NCI-H2029 (cell line): ENCODE measurements around the gene TUNAR.

Experiments used
- DNase-seq: peaks from one replicate; lab custom pipeline; 2025; lab: John Stamatoyannopoulos, UW

Gene TUNAR

DNA sequence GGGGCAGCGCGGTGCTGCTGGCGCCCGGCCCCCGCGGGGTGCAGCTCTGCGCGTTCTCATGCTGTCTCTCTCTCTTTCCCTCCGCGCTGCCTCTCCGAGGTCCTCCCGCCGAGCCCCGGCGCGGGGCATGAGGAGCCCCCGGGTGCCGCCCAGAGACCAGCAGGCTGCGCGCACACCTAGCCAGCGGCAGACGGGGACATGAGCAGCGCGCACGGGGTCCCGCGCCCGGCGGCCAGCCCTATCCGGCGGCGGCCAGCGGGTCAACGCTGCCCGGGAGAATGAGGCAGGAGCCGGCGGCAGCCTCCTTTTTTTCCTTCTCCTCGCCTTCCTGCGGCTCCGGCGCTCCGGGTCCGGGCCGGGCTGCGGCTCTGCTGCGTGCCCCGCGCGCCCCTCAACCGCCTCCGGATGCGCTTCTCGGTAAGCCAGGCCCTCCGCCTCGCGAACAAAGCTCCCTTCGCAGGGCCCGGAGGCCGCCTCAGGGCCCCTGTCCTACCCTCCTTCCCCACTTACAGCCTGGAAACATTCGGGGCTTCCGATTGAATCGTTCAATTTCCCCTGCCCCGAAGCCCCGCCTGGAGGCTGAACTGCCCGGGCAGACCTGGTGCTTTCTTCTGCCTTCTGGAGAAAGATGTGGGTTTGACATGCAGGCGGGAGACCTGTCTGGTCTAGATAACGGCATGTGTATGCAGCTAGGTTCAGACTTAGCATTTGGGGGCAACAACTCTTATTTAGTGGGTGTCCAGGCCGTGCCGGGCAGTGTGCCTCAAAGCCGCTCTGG, at the start of gene TUNAR:
Gene TUNAR, plus strand, starts transcription at position 72 of the 778 bp plus-strand sequence.
- no peak for DNase-seq

- no peak for DNase-seq
Measured at GRCh38 chr14:95828649-95829265, 47.9 kb upstream of the TUNAR start.

GRCh38 chr14:95829321-95829720, 47.3 kb upstream of the TUNAR start:
- DNase-seq = no peak

DNA sequence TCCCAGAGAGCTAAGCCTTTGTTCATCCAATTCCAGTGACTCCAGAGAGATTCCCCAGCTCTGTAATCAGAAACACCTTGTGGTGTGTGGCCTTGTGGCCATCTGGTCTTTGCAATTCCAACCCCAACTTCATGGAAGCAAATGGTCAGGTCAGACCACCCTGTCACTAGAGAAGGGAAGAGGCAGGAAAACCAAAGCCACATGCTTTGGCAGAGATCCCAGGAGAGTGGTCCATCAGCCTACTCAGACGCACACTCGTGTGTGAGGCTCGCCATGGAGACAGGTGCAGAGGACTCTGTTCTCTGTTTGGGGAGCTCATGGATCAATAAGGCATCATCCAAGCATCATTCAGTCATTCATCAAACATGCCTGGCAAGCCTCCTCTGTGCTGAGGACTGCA, 46.2 kb upstream of the TUNAR start:
- DNase-seq = no peak

- DNase-seq = no peak
Measured at GRCh38 chr14:95831041-95831440, 45.6 kb upstream of the TUNAR start.

DNA sequence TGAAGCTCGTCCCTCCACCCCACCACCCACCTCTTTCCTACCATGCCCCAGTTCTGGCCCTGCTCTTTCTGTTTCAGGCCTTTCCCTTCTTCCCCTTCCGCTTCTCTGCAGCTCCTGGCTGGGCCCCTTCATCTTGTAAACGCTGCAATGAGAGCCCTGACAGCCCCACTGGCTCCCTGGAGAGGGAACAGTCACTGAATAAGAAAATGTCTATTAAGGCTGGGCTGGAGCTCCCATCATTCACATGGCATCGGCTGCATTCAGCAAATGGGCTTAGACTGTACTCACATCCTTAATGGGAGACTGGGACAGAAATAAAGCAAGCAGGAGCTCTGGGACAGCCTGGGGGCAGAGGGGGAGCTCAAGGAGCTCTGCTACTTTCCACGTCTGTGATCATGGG, 45.2 kb upstream of the TUNAR start:
- DNase-seq = no peak

DNA sequence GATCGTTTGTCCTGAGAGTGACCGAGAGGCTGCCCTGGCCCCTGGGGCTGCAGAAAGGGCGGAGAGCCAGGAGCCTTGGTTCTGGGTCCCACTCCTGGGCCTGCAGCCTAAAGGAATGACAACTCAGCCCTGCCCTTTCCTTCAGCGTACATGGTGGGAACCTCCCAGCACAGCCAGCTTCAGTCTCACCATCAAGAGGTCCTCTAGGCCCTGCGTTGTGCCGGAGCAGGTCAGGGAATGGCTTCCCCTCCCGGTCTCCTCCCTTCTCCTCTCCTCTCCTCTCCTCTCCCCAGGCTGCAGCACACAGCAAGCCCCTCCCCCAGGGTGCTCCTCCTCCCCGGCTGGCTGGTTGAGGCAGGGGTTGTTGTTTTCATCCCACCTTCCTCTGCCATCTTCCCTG, 44.6 kb upstream of the TUNAR start:
- no peak for DNase-seq

DNA sequence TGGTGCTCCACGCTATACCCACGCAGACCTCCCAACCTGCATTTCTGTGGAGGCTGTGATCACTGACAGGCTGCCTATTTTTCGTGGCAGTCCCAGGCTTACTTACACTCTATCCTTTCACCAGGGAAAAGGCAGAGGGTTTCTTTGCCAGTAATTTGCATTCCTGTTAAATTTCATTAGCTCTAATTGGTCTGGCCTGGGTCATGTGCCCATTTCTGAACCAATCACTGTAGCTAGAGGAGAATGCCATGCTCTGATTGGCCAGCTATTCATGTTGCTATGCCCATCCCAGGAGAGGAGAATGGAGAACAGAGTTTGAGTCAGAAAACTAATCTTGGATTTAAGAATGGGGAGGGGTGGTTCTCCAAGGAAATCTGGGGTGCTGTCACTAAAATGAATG, 43.2 kb upstream of the TUNAR start:
- no peak for DNase-seq

DNA sequence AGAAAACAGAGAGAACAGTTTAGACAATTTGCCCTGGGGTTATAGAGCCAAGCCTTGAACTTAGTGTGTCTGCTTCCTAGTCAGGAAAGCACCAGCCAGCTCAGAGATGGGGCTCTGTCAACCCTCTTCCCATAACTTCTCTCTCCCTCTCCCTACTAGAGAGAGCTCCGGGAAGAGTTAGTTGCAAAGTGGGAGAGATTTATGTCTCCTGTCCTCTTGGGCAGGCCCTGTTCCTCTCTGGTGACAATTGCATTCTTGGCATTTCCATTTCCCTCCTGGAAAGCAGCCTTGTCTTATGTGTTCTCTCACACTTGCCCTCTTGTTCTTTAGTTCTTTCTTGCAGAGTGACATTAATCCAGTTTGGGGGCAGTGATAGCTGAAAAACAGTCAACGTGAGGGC, 42.1 kb upstream of the TUNAR start:
- no peak for DNase-seq

DNA sequence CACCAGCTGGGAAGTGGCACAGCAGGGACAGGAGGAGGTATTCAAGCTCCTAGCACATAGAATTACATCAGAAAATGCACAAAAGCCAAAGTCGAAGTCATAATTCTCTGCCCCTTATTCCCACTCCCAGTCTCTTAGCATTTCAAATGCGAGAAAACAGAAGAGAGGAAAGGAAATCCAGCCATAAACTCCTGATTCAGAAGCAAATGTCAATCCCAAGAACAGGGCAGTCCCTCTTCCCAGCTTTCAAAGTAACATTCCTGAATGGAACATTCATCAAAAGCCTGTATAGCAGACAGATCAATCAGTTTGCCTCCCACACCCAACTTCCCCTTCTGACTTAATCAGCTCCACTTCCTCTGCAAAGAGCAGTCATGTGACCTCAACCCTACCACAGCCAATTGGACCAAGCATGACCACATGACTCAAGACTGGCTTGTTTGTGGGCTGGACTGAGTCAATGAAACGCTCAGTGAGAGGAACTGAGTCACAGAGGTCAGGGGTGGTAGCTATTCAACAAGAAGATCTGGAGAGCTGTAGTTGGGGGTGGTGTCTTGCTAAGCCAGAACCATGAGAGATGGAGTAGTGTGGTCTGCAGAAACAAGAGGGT, 41.4 kb upstream of the TUNAR start:
- no peak for DNase-seq

- no peak for DNase-seq
Measured at GRCh38 chr14:95838862-95839261, 37.8 kb upstream of the TUNAR start.

- DNase-seq = no peak
Measured at GRCh38 chr14:95840094-95840700, 36.4 kb upstream of the TUNAR start.

- DNase-seq = no peak
Measured at GRCh38 chr14:95841668-95842067, 35.0 kb upstream of the TUNAR start.

- no peak for DNase-seq
Measured at GRCh38 chr14:95849761-95850160, 26.9 kb upstream of the TUNAR start.

- no peak for DNase-seq
Measured at GRCh38 chr14:95850429-95850828, 26.2 kb upstream of the TUNAR start.

DNA sequence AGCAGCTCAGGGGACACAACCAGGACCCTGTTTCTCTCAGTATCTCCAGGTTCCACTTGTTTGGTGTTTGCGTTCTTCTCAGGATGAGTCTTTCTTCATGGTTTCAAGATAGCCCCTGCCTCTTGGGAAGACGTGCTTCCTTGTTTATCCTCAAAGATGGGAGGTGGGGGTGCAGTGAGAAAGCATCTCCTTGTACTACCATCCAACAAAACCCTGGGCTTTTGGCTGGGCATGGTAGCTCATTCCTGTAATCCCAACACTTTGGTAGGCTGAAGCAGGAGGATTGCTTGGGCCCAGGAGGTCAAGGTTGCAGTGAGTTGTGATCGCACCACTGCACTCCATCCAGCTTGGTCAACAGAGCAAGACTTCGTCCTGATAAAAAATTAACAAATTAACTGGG, 21.0 kb upstream of the TUNAR start:
- DNase-seq = no peak

DNA sequence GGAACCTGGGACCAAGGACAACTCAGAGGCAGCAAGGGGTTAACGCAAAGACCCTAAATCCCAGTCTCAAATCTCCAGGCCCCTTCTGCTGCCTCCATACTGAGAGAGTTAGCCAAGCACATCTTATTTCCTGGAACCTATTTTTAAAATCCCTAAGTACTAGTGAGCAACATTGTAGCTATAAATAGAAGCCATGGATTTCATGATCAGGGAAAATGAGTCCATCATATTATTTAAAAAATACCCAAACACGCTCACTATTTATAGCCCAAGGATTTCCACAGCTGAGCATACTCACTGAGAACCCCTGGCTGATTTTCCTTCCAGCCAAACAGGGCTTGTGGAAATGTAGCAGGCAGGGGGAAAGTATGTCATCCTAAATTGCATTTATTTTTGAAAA, 19.4 kb upstream of the TUNAR start:
- DNase-seq = no peak

DNA sequence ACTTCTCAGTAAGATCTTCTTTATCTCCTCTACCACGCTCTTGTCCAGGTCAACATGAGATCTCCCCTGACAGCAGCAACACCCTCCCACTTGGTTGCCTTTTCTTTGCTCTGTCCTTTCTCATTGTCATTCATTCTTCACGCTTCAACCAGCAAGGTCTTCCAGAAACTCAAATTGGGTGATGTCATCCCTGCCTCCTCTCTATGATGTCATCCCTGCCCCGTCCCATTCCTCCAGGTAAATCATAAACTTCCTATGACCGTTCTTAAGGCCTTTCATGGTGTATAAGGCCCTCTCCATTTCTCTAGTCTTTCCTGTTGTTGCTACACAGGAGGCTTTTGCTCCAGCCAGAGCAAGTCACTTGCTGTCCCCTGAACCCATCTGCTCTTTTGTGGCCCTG, 17.7 kb upstream of the TUNAR start:
- DNase-seq = no peak

DNA sequence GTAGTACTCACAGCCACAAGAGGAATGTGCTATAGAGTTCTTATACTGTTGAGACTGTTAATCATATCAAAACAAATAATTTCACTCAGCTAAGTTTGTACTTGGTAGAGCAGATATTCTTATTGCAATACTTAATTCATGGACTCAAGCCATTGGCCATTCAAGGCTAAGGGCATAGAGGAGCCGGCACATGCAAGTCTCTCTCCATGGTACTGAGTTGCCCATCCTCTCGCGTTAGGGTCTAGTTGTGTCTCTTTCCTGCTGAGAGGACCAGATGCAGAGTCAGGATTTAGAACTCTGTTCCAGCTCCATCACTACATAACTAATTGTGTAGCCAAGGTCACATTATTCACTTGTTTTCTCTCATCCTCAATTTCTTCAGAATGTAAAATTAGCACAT, 14.4 kb upstream of the TUNAR start:
- DNase-seq = no peak

DNA sequence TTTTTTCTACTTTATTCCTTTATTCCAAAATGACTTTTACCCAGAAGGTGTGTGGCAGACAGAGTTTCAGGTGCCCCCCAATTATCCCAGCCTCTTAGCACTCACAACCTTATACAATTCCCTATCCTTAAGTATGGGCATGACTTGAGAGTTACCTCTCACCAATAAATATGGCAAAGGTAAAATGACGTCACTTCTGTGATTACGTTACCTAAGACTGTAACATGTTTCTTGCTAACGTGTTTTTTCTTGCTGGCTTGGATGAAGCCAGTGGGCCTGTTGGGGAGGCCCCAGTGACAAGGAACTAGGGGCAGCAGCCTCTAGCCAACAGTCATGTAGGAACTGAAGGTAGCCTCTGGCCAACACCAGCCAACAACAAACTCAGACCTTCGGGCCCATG, 13.3 kb upstream of the TUNAR start:
- DNase-seq = no peak

GRCh38 chr14:95869776-95870175, 6.9 kb upstream of the TUNAR start:
- DNase-seq = no peak

GRCh38 chr14:95870772-95871171, 5.9 kb upstream of the TUNAR start:
- no peak for DNase-seq

- DNase-seq = peak; percentile 61
Measured at GRCh38 chr14:95871531-95871930, 5.1 kb upstream of the TUNAR start.
